ENCODE measurements around the gene ST3GAL3. TPM values are rescaled to one million over a fixed set of nuclear protein-coding genes. Genes with fewer than 3 reads are reported as not detected.

ST3GAL3 gene
- total RNA-seq, 1 experiment from 2014 or later, result 19.3 TPM

GRCh38 chr1:43671626-43672330 is 35.6 kb upstream of the ST3GAL3 start:
- H3K27ac ChIP-seq, result no peak overlapping the region
- intact Hi-C loops (cut with micrococcal nuclease; ENCODE audit: unreplicated experiment), result loop anchor here (5.0 kb wide), 1 partner anchor 64 kb away; no protein-coding TSS in a partner anchor
- H3K79me2 ChIP-seq (ENCODE audit: low read depth), result no peaks in the 10 kb centered on the region
- no peaks in the 10 kb centered on the region for H3K4me1 ChIP-seq (replicated peaks; ENCODE audit: insufficient read depth)
- no peaks in the 10 kb centered on the region; the same call in 1 of the 2 replicates for H3F3A ChIP-seq (ENCODE audit: insufficient read depth, low read depth)
- peaks cover 38% of the 10 kb centered on the region for H4K20me1 ChIP-seq (ENCODE audit: insufficient read depth)
- H3K27me3 ChIP-seq (ENCODE audit: insufficient read depth, low read depth), result no peaks in the 10 kb centered on the region
- no peak overlapping the region for H2AFZ ChIP-seq
- H3K4me2 ChIP-seq, result no peak overlapping the region
- H3K4me3 ChIP-seq, result no peak overlapping the region
- DNase-seq, result no peak
- no peak for TF ChIP-seq CTCF (conservative IDR thresholded peaks at IDR 0.05)
- TF ChIP-seq EZH2 (IDR thresholded peaks at IDR 0.05; ENCODE audit: low read depth), result no peak
- H3K9me2 ChIP-seq (ENCODE audit: insufficient read depth), result no peaks in the 10 kb centered on the region
- CTCF ChIA-PET, result interaction anchor here (0.6 kb wide), 1 partner anchor 391 kb away, joined by 4 read pairs; no protein-coding TSS in a partner anchor
- no peaks in the 10 kb centered on the region for H3K9me3 ChIP-seq (ENCODE audit: insufficient read depth, low read depth)
- H3K36me3 ChIP-seq (ENCODE audit: low read depth), result peaks cover 62% of the 10 kb centered on the region
- POLR2A ChIA-PET (ENCODE audit: unreplicated experiment), result no interaction called here
- no TSS peak for BruUV-seq (replicated peaks)

DNA sequence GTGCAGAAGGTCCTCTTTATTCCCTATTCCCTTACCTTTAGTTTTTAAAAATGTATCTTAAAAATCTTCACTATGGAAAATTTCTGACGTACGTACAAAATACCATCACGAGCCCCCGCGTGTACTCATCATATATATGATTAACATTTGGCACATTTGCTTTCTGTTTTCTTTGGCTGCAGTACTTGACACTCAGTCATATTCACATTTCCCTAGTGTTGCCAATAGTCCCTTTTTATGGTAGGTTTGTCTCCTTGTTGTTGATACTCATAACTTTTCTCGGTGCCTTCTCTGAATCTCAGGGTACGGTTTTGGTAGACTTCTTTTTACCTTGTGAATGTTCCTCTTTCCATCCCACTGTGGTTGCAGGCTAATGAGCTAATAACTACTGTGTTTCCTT is 34.1 kb upstream of the ST3GAL3 start:
- H3K9me3 ChIP-seq (ENCODE audit: insufficient read depth, low read depth), result no peaks in the 10 kb centered on the region
- DNase-seq, result no peak
- H3F3A ChIP-seq (ENCODE audit: insufficient read depth, low read depth), result no peaks in the 10 kb centered on the region; the same call in 1 of the 2 replicates
- no peaks in the 10 kb centered on the region for H3K27me3 ChIP-seq (ENCODE audit: insufficient read depth, low read depth)
- no peaks in the 10 kb centered on the region for H3K4me1 ChIP-seq (replicated peaks; ENCODE audit: insufficient read depth)
- H2AFZ ChIP-seq, result no peak overlapping the region
- H4K20me1 ChIP-seq (ENCODE audit: insufficient read depth), result peaks cover 33% of the 10 kb centered on the region
- intact Hi-C loops (cut with micrococcal nuclease; ENCODE audit: unreplicated experiment), result loop anchor here (5.0 kb wide), 1 partner anchor 66 kb away; no protein-coding TSS in a partner anchor
- no peak overlapping the region for H3K4me2 ChIP-seq
- no peak overlapping the region for H3K27ac ChIP-seq
- H3K36me3 ChIP-seq (ENCODE audit: low read depth), result peaks cover 54% of the 10 kb centered on the region
- ChIA-PET CTCF (no interaction called here), POLR2A (ENCODE audit: unreplicated experiment) (interaction anchor here (0.6 kb wide), 1 partner anchor 116 kb away, joined by 3 read pairs; no protein-coding TSS in a partner anchor)
- no peaks in the 10 kb centered on the region for H3K79me2 ChIP-seq (ENCODE audit: low read depth)
- TF ChIP-seq EZH2 (IDR thresholded peaks at IDR 0.05; ENCODE audit: low read depth) (no peak), CTCF (conservative IDR thresholded peaks at IDR 0.05) (no peak)
- no TSS peak for BruUV-seq (replicated peaks)
- H3K4me3 ChIP-seq, result no peak overlapping the region
- no peaks in the 10 kb centered on the region for H3K9me2 ChIP-seq (ENCODE audit: insufficient read depth)

GRCh38 chr1:43678940-43679339 is 28.4 kb upstream of the ST3GAL3 start:
- POLR2A ChIA-PET (ENCODE audit: unreplicated experiment), result no interaction called here
- no peak for TF ChIP-seq CTCF (conservative IDR thresholded peaks at IDR 0.05)
- no peak for TF ChIP-seq EZH2 (IDR thresholded peaks at IDR 0.05; ENCODE audit: low read depth)
- peaks cover 25% of the 10 kb centered on the region for H3K36me3 ChIP-seq (ENCODE audit: low read depth)

More at GRCh38 chr1:43678940-43679339, 28.4 kb upstream of the ST3GAL3 start:
- Histone ChIP-seq H3K4me3 (no peak overlapping the region), H3K9me2 (ENCODE audit: insufficient read depth) (no peaks in the 10 kb centered on the region), H3K4me2 (no peak overlapping the region), H3K4me1 (replicated peaks; ENCODE audit: insufficient read depth) (no peaks in the 10 kb centered on the region), H3K9me3 (ENCODE audit: insufficient read depth, low read depth) (no peaks in the 10 kb centered on the region), H3K79me2 (ENCODE audit: low read depth) (no peaks in the 10 kb centered on the region), H3K27ac (no peak overlapping the region), H3K27me3 (ENCODE audit: insufficient read depth, low read depth) (no peaks in the 10 kb centered on the region), H4K20me1 (ENCODE audit: insufficient read depth) (peaks cover 15% of the 10 kb centered on the region), H3F3A (ENCODE audit: insufficient read depth, low read depth) (no peaks in the 10 kb centered on the region), H2AFZ (no peak overlapping the region)
- BruUV-seq (replicated peaks), result no TSS peak
- intact Hi-C loops (cut with micrococcal nuclease; ENCODE audit: unreplicated experiment), result no loop called here
- CTCF ChIA-PET, result no interaction called here
- DNase-seq, result no peak

Data from PC-9 (cell line).